A673 (cell line): ENCODE data around the gene BHMT. TPM values are rescaled to one million over a fixed set of nuclear protein-coding genes. Genes with fewer than 3 reads are reported as not detected.

Experiments used
- BruUV-seq: library from RNA; stranded (reverse); fragments of 400-500 nt; replicated peaks from 2 replicates; lab custom pipeline; 2021; lab: Mats Ljungman, UMichigan
- CTCF ChIA-PET: fragments of 300-600 bp; sonication (Branson Sonifier 250); formaldehyde crosslinking; loops from one replicate; lab custom pipeline; 2022; ENCODE audit warnings: antibody characterized with exemption; lab: Charles Lee
- POLR2A ChIA-PET: fragments of 300-600 bp; sonication (Branson Sonifier 250); formaldehyde crosslinking; loops from one replicate; lab custom pipeline; 2022; ENCODE audit warnings: antibody characterized with exemption; ENCODE audit not compliant: low non-redundant PET; lab: Charles Lee
- DNase-seq: peaks from one replicate; pipeline ENCODE4 v3.0.0-alpha.2; 2015; ENCODE audit warnings: low spot score
- H3K27ac ChIP-seq: fragments of 200-600 bp; sonication (generic); 2 replicates; pipeline ENCODE4 v1.5.1; 2016; ENCODE audit warnings: mixed run types, low read depth, mild to moderate bottlenecking, mixed read lengths, antibody characterized with exemption, low read length; ENCODE audit not compliant: poor library complexity, severe bottlenecking
- H3K27me3 ChIP-seq: fragments of 200-600 bp; sonication (generic); replicated peaks from 2 replicates; pipeline ENCODE4 v1.6.1; 2017; ENCODE audit warnings: mixed run types, low read depth, mild to moderate bottlenecking, mixed read lengths, antibody characterized with exemption, low read length; ENCODE audit not compliant: insufficient read depth, poor library complexity
- H3K36me3 ChIP-seq: fragments of 200-600 bp; sonication (generic); 2 replicates; pipeline ENCODE4 v1.6.1; 2016; ENCODE audit warnings: mixed run types, mild to moderate bottlenecking, mixed read lengths, antibody characterized with exemption, low read length; ENCODE audit not compliant: insufficient read depth, poor library complexity, severe bottlenecking
- H3K4me1 ChIP-seq: fragments of 200-600 bp; sonication (generic); 2 replicates; pipeline ENCODE4 v1.6.1; 2017; ENCODE audit warnings: mixed run types, mild to moderate bottlenecking, mixed read lengths, antibody characterized with exemption, low read length; ENCODE audit not compliant: insufficient read depth, poor library complexity, severe bottlenecking
- H3K4me3 ChIP-seq: fragments of 200-600 bp; sonication (generic); 2 replicates; pipeline ENCODE4 v1.5.1; 2016; ENCODE audit warnings: low read depth, mixed run types, mild to moderate bottlenecking, mixed read lengths, low read length; ENCODE audit not compliant: poor library complexity, severe bottlenecking
- H3K9me3 ChIP-seq: fragments of 200-600 bp; sonication (generic); 2 replicates; pipeline ENCODE4 v1.6.1; 2016; ENCODE audit warnings: mixed run types, low read depth, mild to moderate bottlenecking, mixed read lengths, antibody characterized with exemption, low read length; ENCODE audit not compliant: poor library complexity, severe bottlenecking
- EZH2 ChIP-seq: fragments of 200-600 bp; sonication (generic); IDR thresholded peaks from 2 replicates; pipeline ENCODE4 v1.6.1; 2017; ENCODE audit warnings: borderline replicate concordance, low read depth, mild to moderate bottlenecking, mixed read lengths, antibody characterized with exemption, low read length; ENCODE audit not compliant: poor library complexity, severe bottlenecking
- intact Hi-C: fragments of 100-400 bp; cut with micrococcal nuclease; formaldehyde crosslinking; loops from one replicate; pipeline ENCODE4 v1.10.0; 2022; ENCODE audit not compliant: unreplicated experiment
- total RNA-seq: library from RNA; stranded (reverse); gene quantifications from 2 replicates; pipeline ENCODE4 v1.2.3, GENCODE V29; 2021
- TF ChIP-seq, protein P1 (sequence below): fragments of 300-800, 200-600 bp; sonication (generic); conservative IDR thresholded peaks from 2 replicates; pipeline ENCODE4 v1.5.1; 2017; ENCODE audit warnings: low read depth, mild to moderate bottlenecking, antibody characterized with exemption, low read length, moderate library complexity, mixed read lengths

BHMT gene
- total RNA-seq, 1 experiment from 2014 or later, result not detected

- TF ChIP-seq EZH2, result no peak
- TF ChIP-seq, protein P1, sequence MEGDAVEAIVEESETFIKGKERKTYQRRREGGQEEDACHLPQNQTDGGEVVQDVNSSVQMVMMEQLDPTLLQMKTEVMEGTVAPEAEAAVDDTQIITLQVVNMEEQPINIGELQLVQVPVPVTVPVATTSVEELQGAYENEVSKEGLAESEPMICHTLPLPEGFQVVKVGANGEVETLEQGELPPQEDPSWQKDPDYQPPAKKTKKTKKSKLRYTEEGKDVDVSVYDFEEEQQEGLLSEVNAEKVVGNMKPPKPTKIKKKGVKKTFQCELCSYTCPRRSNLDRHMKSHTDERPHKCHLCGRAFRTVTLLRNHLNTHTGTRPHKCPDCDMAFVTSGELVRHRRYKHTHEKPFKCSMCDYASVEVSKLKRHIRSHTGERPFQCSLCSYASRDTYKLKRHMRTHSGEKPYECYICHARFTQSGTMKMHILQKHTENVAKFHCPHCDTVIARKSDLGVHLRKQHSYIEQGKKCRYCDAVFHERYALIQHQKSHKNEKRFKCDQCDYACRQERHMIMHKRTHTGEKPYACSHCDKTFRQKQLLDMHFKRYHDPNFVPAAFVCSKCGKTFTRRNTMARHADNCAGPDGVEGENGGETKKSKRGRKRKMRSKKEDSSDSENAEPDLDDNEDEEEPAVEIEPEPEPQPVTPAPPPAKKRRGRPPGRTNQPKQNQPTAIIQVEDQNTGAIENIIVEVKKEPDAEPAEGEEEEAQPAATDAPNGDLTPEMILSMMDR, result peak; percentile 42
- no peaks in the 10 kb centered on the region for H3K36me3 ChIP-seq
- POLR2A ChIA-PET, result no interaction called here
- H3K27ac ChIP-seq, result no peak overlapping the region
- BruUV-seq, result no TSS peak
- CTCF ChIA-PET, result no interaction called here
- peaks cover 25% of the 10 kb centered on the region for H3K27me3 ChIP-seq
- no peak overlapping the region for H3K4me3 ChIP-seq
- no peak for DNase-seq
- no peaks in the 10 kb centered on the region for H3K9me3 ChIP-seq
- intact Hi-C loops, result no loop called here
- H3K4me1 ChIP-seq, result no peaks in the 10 kb centered on the region
These were observed 1.8 kb upstream of the BHMT start for GRCh38 chr5:79109527-79110492.

DNA sequence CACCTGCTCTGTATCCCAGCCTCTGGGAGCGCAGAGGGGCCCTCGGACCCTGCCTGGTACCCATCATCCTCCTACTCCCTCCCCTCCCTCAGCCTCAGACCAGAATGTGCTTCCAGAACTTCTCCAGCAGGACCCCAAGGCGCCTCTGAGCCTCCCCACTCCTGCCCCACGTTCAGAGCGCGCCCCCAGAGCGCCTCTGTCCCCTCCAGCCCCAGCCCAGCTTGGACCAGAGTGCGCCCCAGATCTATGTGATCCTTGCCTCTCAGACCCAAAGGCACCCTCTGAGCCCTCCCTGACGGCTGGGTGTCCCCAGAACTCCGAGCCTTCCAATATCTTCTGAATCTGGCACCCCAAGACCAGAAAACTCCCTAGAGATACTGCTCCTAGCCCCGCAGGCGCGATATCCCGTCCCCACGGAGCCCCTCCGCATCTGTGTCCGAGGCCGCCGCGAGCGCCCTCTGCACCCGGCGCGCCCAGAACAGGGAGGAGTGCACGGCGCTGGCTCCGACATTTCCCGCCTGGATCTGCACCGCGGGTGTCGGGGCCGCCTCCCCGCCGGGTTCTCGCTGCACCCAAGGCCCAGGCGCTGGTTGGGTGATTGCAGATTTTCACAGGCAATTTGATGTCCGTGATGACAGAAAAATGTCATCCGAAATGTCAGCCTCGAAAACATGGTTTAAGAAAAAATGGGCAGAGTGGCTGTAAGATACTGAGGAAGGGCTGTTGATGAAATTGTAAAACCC, 522 bp downstream of the BHMT start:
- no peaks in the 10 kb centered on the region for H3K9me3 ChIP-seq
- H3K27ac ChIP-seq, result no peak overlapping the region
- intact Hi-C loops, result no loop called here
- no peaks in the 10 kb centered on the region for H3K4me1 ChIP-seq
- no peak overlapping the region for H3K4me3 ChIP-seq
- no peak for DNase-seq
- CTCF ChIA-PET, result no interaction called here
- H3K27me3 ChIP-seq, result peaks cover 34% of the 10 kb centered on the region
- no TSS peak for BruUV-seq
- no peaks in the 10 kb centered on the region for H3K36me3 ChIP-seq
- POLR2A ChIA-PET, result interaction anchor here (0.7 kb wide), 1 partner anchor 1674 kb away, joined by 3 read pairs; no protein-coding TSS in a partner anchor
- peak; percentile 68 for TF ChIP-seq EZH2
- TF ChIP-seq, protein P1, result no peak

- POLR2A ChIA-PET, result interaction anchor here (0.7 kb wide), 1 partner anchor 1674 kb away, joined by 3 read pairs; no protein-coding TSS in a partner anchor
- DNase-seq, result no peak
- no peaks in the 10 kb centered on the region for H3K4me1 ChIP-seq
- H3K9me3 ChIP-seq, result no peaks in the 10 kb centered on the region
- H3K36me3 ChIP-seq, result no peaks in the 10 kb centered on the region
- BruUV-seq, result no TSS peak
- TF ChIP-seq EZH2, result no peak
- TF ChIP-seq, protein P1, result no peak
- peaks cover 34% of the 10 kb centered on the region for H3K27me3 ChIP-seq
- H3K27ac ChIP-seq, result no peak overlapping the region
- CTCF ChIA-PET, result no interaction called here
- intact Hi-C loops, result no loop called here
- H3K4me3 ChIP-seq, result no peak overlapping the region
These were observed 1.1 kb downstream of the BHMT start for GRCh38 chr5:79112703-79113058.
